ENCODE data around the gene ZNF316. TPM values are rescaled to one million over a fixed set of nuclear protein-coding genes. Genes with fewer than 3 reads are reported as not detected.

Gene ZNF316
- total and polyA plus RNA-seq, 2 donors (not counting 1 experiment from before 2014, with no cell fraction given): 5.1 to 13.0 TPM

DNA sequence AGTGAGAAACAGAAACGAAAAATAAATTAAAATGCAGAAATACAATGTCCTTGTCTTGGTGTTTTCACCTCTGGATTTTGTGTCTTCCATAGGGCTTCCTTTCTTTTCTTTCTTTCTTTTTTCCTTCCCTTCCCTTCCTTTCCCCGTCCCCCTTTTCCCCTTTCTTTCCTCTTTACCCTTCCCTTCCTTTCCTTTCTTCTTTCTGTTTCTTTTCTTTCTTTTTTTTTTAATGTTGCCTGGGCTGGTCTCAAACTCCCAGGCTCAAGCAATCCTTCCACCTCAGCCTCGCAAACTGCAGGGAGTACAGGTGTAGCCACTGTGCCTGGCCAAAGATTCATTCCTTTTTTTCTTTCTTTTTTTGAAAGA, 12.9 kb upstream of the ZNF316 start:
- Histone ChIP-seq H2AFZ (ENCODE audit: low read length) (no peak overlapping the region), H3K27ac (ENCODE audit: insufficient read depth, low read length) (no peak overlapping the region), H3K4me2 (ENCODE audit: extremely low read depth, insufficient read depth, low read length) (no peak overlapping the region), H3K9me3 (ENCODE audit: control insufficient read depth, insufficient read depth, low read depth, low read length) (no peaks in the 10 kb centered on the region), H3K27me3 (ENCODE audit: control insufficient read depth, insufficient read depth, low read length) (no peaks in the 10 kb centered on the region), H4K20me1 (ENCODE audit: control insufficient read depth, extremely low read depth, insufficient read depth, low read length) (no peaks in the 10 kb centered on the region), H3K4me3 (replicated peaks in 1 of 4; ENCODE audit: control extremely low read depth in 1 of 4, insufficient read depth in 1 of 4, low read depth in 3 of 4, low read length in 4 of 4) (no peak overlapping the region), H3K9ac (ENCODE audit: insufficient read depth, low read length) (no peak overlapping the region), H3K79me2 (ENCODE audit: control insufficient read depth, insufficient read depth, low read length) (no peaks in the 10 kb centered on the region), H3K4me1 (ENCODE audit: control insufficient read depth, extremely low read depth, insufficient read depth, low read length) (no peaks in the 10 kb centered on the region), H3K36me3 (ENCODE audit: control insufficient read depth, insufficient read depth, low read length) (no peaks in the 10 kb centered on the region)
- TF ChIP-seq CTCF (conservative IDR thresholded peaks at IDR 0.05 in 1 of 2, IDR thresholded peaks at IDR 0.05 in 1 of 2; ENCODE audit: low read depth in 1 of 2, low read length in 2 of 2) (no peak), EZH2 (IDR thresholded peaks at IDR 0.05; ENCODE audit: low read length, missing control alignments) (no peak)
- no peak for DNase-seq (ENCODE audit: low read depth in 2 of 2)

DNA sequence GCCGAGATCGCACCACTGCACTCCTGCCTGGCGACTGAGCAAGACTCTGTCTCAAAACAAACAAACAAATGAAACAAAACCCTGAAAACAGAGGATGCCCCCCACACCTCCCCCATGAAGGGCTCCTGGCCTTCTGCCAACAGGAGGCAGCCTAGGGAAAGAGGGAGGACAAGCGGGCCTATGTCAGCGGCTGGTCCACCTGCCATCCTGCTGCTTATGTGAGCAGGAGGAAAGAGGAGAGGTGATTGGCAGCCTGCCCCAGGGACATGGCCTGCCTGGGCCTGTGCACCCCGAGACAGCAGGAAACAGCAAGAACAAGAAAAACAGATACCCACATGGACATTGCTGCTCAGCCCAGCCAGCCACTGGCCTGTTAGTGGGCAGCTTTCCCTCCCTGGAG, 9.1 kb upstream of the ZNF316 start:
- DNase-seq (ENCODE audit: low read depth in 2 of 2): no peak
- no peaks in the 10 kb centered on the region for H3K9me3 ChIP-seq (ENCODE audit: control insufficient read depth, insufficient read depth, low read depth, low read length)
- TF ChIP-seq EZH2 (IDR thresholded peaks at IDR 0.05; ENCODE audit: low read length, missing control alignments): no peak
- no peak for TF ChIP-seq CTCF (conservative IDR thresholded peaks at IDR 0.05 in 1 of 2, IDR thresholded peaks at IDR 0.05 in 1 of 2; ENCODE audit: low read depth in 1 of 2, low read length in 2 of 2)
- H3K36me3 ChIP-seq (ENCODE audit: control insufficient read depth, insufficient read depth, low read length): no peaks in the 10 kb centered on the region
- no peaks in the 10 kb centered on the region for H3K4me1 ChIP-seq (ENCODE audit: control insufficient read depth, extremely low read depth, insufficient read depth, low read length)
- no peaks in the 10 kb centered on the region for H3K27me3 ChIP-seq (ENCODE audit: control insufficient read depth, insufficient read depth, low read length)
- no peak overlapping the region for H3K27ac ChIP-seq (ENCODE audit: insufficient read depth, low read length)
- H4K20me1 ChIP-seq (ENCODE audit: control insufficient read depth, extremely low read depth, insufficient read depth, low read length): no peaks in the 10 kb centered on the region
- no peak overlapping the region for H2AFZ ChIP-seq (ENCODE audit: low read length)
- H3K79me2 ChIP-seq (ENCODE audit: control insufficient read depth, insufficient read depth, low read length): no peaks in the 10 kb centered on the region
- no peak overlapping the region for H3K9ac ChIP-seq (ENCODE audit: insufficient read depth, low read length)
- no peak overlapping the region for H3K4me2 ChIP-seq (ENCODE audit: extremely low read depth, insufficient read depth, low read length)
- H3K4me3 ChIP-seq (replicated peaks in 1 of 4; ENCODE audit: control extremely low read depth in 1 of 4, insufficient read depth in 1 of 4, low read depth in 3 of 4, low read length in 4 of 4): no peak overlapping the region

GRCh38 chr7:6630007-6630849, 6.9 kb upstream of the ZNF316 start:
- no peaks in the 10 kb centered on the region for H3K79me2 ChIP-seq (ENCODE audit: control insufficient read depth, insufficient read depth, low read length)
- DNase-seq (ENCODE audit: low read depth in 2 of 2): no peak
- H2AFZ ChIP-seq (ENCODE audit: low read length): no peak overlapping the region
- no peak overlapping the region for H3K27ac ChIP-seq (ENCODE audit: insufficient read depth, low read length)
- H3K4me1 ChIP-seq (ENCODE audit: control insufficient read depth, extremely low read depth, insufficient read depth, low read length): no peaks in the 10 kb centered on the region
- no peaks in the 10 kb centered on the region for H3K27me3 ChIP-seq (ENCODE audit: control insufficient read depth, insufficient read depth, low read length)
- no peaks in the 10 kb centered on the region for H3K9me3 ChIP-seq (ENCODE audit: control insufficient read depth, insufficient read depth, low read depth, low read length)
- no peak overlapping the region for H3K4me2 ChIP-seq (ENCODE audit: extremely low read depth, insufficient read depth, low read length)
- H3K9ac ChIP-seq (ENCODE audit: insufficient read depth, low read length): no peak overlapping the region
- no peaks in the 10 kb centered on the region for H4K20me1 ChIP-seq (ENCODE audit: control insufficient read depth, extremely low read depth, insufficient read depth, low read length)
- TF ChIP-seq CTCF (conservative IDR thresholded peaks at IDR 0.05 in 1 of 2, IDR thresholded peaks at IDR 0.05 in 1 of 2; ENCODE audit: low read depth in 1 of 2, low read length in 2 of 2) (no peak), EZH2 (IDR thresholded peaks at IDR 0.05; ENCODE audit: low read length, missing control alignments) (no peak)
- H3K36me3 ChIP-seq (ENCODE audit: control insufficient read depth, insufficient read depth, low read length): no peaks in the 10 kb centered on the region
- H3K4me3 ChIP-seq (replicated peaks in 1 of 4; ENCODE audit: control extremely low read depth in 1 of 4, insufficient read depth in 1 of 4, low read depth in 3 of 4, low read length in 4 of 4): no peak overlapping the region

Data from fibroblast of lung (primary cell).